Neural cell (in vitro differentiated cells): Measurements from ENCODE around the gene PCDHB6. TPM values are rescaled to one million over a fixed set of nuclear protein-coding genes. Genes with fewer than 3 reads are reported as not detected.
"Not testable (repeated sequence)": the region's sequence is repeated elsewhere in the genome, so short reads cannot be mapped to it uniquely, and the experiment has no call there.

Experiments used
- H2AFZ ChIP-seq: fragments of 200-600, 300-800 bp; sonication (generic), shearing (Covaris generic); 2 replicates; pipeline ENCODE4 v1.6.0; 2014; ENCODE audit warnings: low read depth, mild to moderate bottlenecking, antibody characterized with exemption, low read length, moderate library complexity
- H3F3A ChIP-seq: fragments of 200-600 bp; shearing (Covaris generic); 2 replicates; pipeline ENCODE4 v1.6.1; 2016; ENCODE audit warnings: mild to moderate bottlenecking, moderate library complexity, mixed read lengths, antibody characterized with exemption, low read length; ENCODE audit not compliant: insufficient read depth, poor library complexity, severe bottlenecking
- H3K27ac ChIP-seq: fragments of 200-600, 300-800 bp; sonication (generic), shearing (Covaris generic); 2 replicates; pipeline ENCODE4 v1.5.1; 2014; ENCODE audit warnings: mild to moderate bottlenecking, low read length, moderate library complexity
- H3K27me3 ChIP-seq: fragments of 300-800, 200-600 bp; sonication (generic), shearing (Covaris generic); 2 replicates; pipeline ENCODE4 v1.6.0; 2014; ENCODE audit warnings: mild to moderate bottlenecking, low read depth, low read length, moderate library complexity; ENCODE audit not compliant: insufficient read depth
- H3K36me3 ChIP-seq: fragments of 300-800, 200-600 bp; sonication (generic), shearing (Covaris generic); 2 replicates; pipeline ENCODE4 v1.5.1; 2014; ENCODE audit warnings: mild to moderate bottlenecking, antibody characterized with exemption, low read length, moderate library complexity; ENCODE audit not compliant: insufficient read depth
- H3K4me2 ChIP-seq: fragments of 300-800, 200-600 bp; sonication (generic), shearing (Covaris generic); 2 replicates; pipeline ENCODE4 v1.6.0; 2014; ENCODE audit warnings: mild to moderate bottlenecking, low read length
- H3K4me3 ChIP-seq: fragments of 300-800, 200-600 bp; sonication (generic), shearing (Covaris generic); 2 replicates; pipeline ENCODE4 v1.5.1; 2014; ENCODE audit warnings: mild to moderate bottlenecking, low read length, moderate library complexity
- H3K79me2 ChIP-seq: fragments of 200-600 bp; shearing (Covaris generic); replicated peaks from 2 replicates; pipeline ENCODE4 v1.6.0; 2014; ENCODE audit warnings: mild to moderate bottlenecking, low read length, moderate library complexity; ENCODE audit not compliant: insufficient read depth
- H3K9ac ChIP-seq: fragments of 300-800, 200-600 bp; sonication (generic), shearing (Covaris generic); 2 replicates; pipeline ENCODE4 v1.6.1; 2016; ENCODE audit warnings: mild to moderate bottlenecking, low read length, mixed read lengths
- H3K9me2 ChIP-seq: fragments of 200-600 bp; shearing (Covaris generic); 2 replicates; pipeline ENCODE4 v1.6.1; 2016; ENCODE audit warnings: mild to moderate bottlenecking, low read length, mixed read lengths; ENCODE audit not compliant: insufficient read depth
- H3K9me3 ChIP-seq: fragments of 200-600, 300-800 bp; sonication (generic), shearing (Covaris generic); 2 replicates; pipeline ENCODE4 v1.6.1; 2016; ENCODE audit warnings: mild to moderate bottlenecking, mixed run types, low read length, moderate library complexity, mixed read lengths
- H4K20me1 ChIP-seq: fragments of 200-600 bp; shearing (Covaris generic); 2 replicates; pipeline ENCODE4 v1.6.1; 2016; ENCODE audit warnings: mild to moderate bottlenecking, mixed run types; ENCODE audit not compliant: insufficient read depth
- CTCF ChIP-seq: fragments of 450-650 bp; IDR thresholded peaks from 2 replicates; pipeline ENCODE4 v1.5.1; 2014; ENCODE audit warnings: antibody characterized with exemption, mild to moderate bottlenecking, moderate library complexity; ENCODE audit not compliant: poor library complexity, severe bottlenecking
- EZH2 ChIP-seq: fragments of 200-600, 300-800 bp; shearing (Covaris generic), sonication (generic); IDR thresholded peaks from 2 replicates; pipeline ENCODE4 v1.6.1; 2014; ENCODE audit warnings: antibody characterized with exemption, low read length, borderline replicate concordance, mild to moderate bottlenecking; ENCODE audit not compliant: insufficient read depth, poor library complexity, severe bottlenecking
- POLR2AphosphoS5 ChIP-seq: IDR thresholded peaks from 2 replicates; pipeline ENCODE4 v1.6.1; 2012
- RAD21 ChIP-seq: fragments of 450-650 bp; conservative IDR thresholded peaks from 2 replicates; pipeline ENCODE4 v1.6.1; 2014; ENCODE audit warnings: antibody characterized with exemption, mild to moderate bottlenecking, moderate library complexity
- REST ChIP-seq: IDR thresholded peaks from 2 replicates; pipeline ENCODE4 v1.6.1; 2012; ENCODE audit warnings: borderline replicate concordance
- SMC3 ChIP-seq: fragments of 450-650 bp; conservative IDR thresholded peaks from 2 replicates; pipeline ENCODE4 v1.6.1; 2014; ENCODE audit warnings: antibody characterized with exemption, mild to moderate bottlenecking, moderate library complexity; ENCODE audit not compliant: poor library complexity
- polyA plus RNA-seq: library from polyadenylated mRNA; depleted of rRNA; stranded (reverse); fragments of >200 nt; gene quantifications from 2 replicates; pipeline ENCODE4 v1.2.3, GENCODE V29; 2014

PCDHB6 gene
- polyA plus RNA-seq, 1 donor from 2014 or later: 1.7 TPM

- H2AFZ ChIP-seq: no peak within 1 kb of the TSS
Measured at GRCh38 chr5:141199359-141200235, 49.7 kb downstream of the PCDHB6 start, which contains the start of gene PCDHB11. Gene PCDHB11 (plus strand): TSS chr5:141199627. CDS start chr5:141199775, 148 bp downstream.

GRCh38 chr5:141201126-141201525, 51.3 kb downstream of the PCDHB6 start:
- not testable (repeated sequence) for H3K4me3 ChIP-seq, H3F3A ChIP-seq, H3K79me2 ChIP-seq, H3K27me3 ChIP-seq, H2AFZ ChIP-seq, H3K9me2 ChIP-seq, H3K27ac ChIP-seq, H3K36me3 ChIP-seq, H4K20me1 ChIP-seq, H3K4me2 ChIP-seq, H3K9ac ChIP-seq
- H3K9me3 ChIP-seq: peaks cover 34% of the 10 kb centered on the region

More at GRCh38 chr5:141199359-141200235, 49.7 kb downstream of the PCDHB6 start, which contains the start of gene PCDHB11:
- H3K27me3 ChIP-seq: no peaks in the 10 kb centered on the region
- H3K4me2 ChIP-seq: no peak within 1 kb of the TSS
- TF ChIP-seq SMC3 (no peak), CTCF (peak; percentile 39), REST (no peak), POLR2AphosphoS5 (no peak), RAD21 (peak; percentile 46), EZH2 (no peak)
- no peaks in the 10 kb centered on the region for H4K20me1 ChIP-seq
- H3K27ac ChIP-seq: peak within 1 kb of the TSS; percentile 28
- H3K36me3 ChIP-seq: peaks cover 9% of the 10 kb centered on the region
- no peak within 1 kb of the TSS for H3K9ac ChIP-seq
- H3K9me2 ChIP-seq: no peaks in the 10 kb centered on the region
- peak within 1 kb of the TSS; percentile 46 for H3K4me3 ChIP-seq
- H3K79me2 ChIP-seq: peaks cover 10% of the 10 kb centered on the region
- no peaks in the 10 kb centered on the region for H3F3A ChIP-seq
- peaks cover 35% of the 10 kb centered on the region for H3K9me3 ChIP-seq

GRCh38 chr5:141201646-141202045, 51.8 kb downstream of the PCDHB6 start:
- H3K27me3 ChIP-seq, H3K9ac ChIP-seq, H3K79me2 ChIP-seq, H3K4me2 ChIP-seq, H3K9me2 ChIP-seq, H3K27ac ChIP-seq, H3F3A ChIP-seq, H4K20me1 ChIP-seq, H3K4me3 ChIP-seq, H2AFZ ChIP-seq, H3K36me3 ChIP-seq: not testable (repeated sequence)
- H3K9me3 ChIP-seq: peaks cover 29% of the 10 kb centered on the region

Other genes starting within 250 kb of the PCDHB6 start
- 2.4 and 3.3 TPM in 2 replicates for gene PCDHAC1, start 223.8 kb upstream of the PCDHB6 start, polyA plus RNA-seq
- 7.6 and 9.3 TPM in 2 replicates for gene PCDHAC2, start 183.6 kb upstream of the PCDHB6 start, polyA plus RNA-seq
- 0.10 TPM in 1 of 2 replicates, not detected in the other for gene PCDHB1, start 98.7 kb upstream of the PCDHB6 start, polyA plus RNA-seq
- 103 and 105 TPM in 2 replicates for gene PCDHB2, start 55.4 kb upstream of the PCDHB6 start, polyA plus RNA-seq
- gene PCDHB3, start 49.6 kb upstream of the PCDHB6 start, polyA plus RNA-seq: 3.9 and 4.9 TPM in 2 replicates
- 4.2 and 4.3 TPM in 2 replicates for gene PCDHB4, start 28.2 kb upstream of the PCDHB6 start, polyA plus RNA-seq
- 4.5 and 4.7 TPM in 2 replicates for gene PCDHB5, start 14.9 kb upstream of the PCDHB6 start, polyA plus RNA-seq
- gene PCDHB7, start 22.6 kb downstream of the PCDHB6 start, polyA plus RNA-seq: 0.99 and 2.1 TPM in 2 replicates
- gene PCDHB8, start 27.7 kb downstream of the PCDHB6 start, polyA plus RNA-seq: 0.76 and 0.81 TPM in 2 replicates
- 2.1 and 2.8 TPM in 2 replicates for gene PCDHB16, start 32.3 kb downstream of the PCDHB6 start, polyA plus RNA-seq
- 4.8 and 4.9 TPM in 2 replicates for gene PCDHB9, start 37.1 kb downstream of the PCDHB6 start, polyA plus RNA-seq
- gene PCDHB10, start 42.3 kb downstream of the PCDHB6 start, polyA plus RNA-seq: 8.7 and 9.6 TPM in 2 replicates
- 2.7 and 3.7 TPM in 2 replicates for gene PCDHB11, start 49.6 kb downstream of the PCDHB6 start, polyA plus RNA-seq
- 1.3 and 2.2 TPM in 2 replicates for gene PCDHB12, start 58.7 kb downstream of the PCDHB6 start, polyA plus RNA-seq
- gene PCDHB13, start 63.9 kb downstream of the PCDHB6 start, polyA plus RNA-seq: 1.0 and 1.6 TPM in 2 replicates
- gene PCDHB14, start 73.3 kb downstream of the PCDHB6 start, polyA plus RNA-seq: 12.6 and 18.3 TPM in 2 replicates
- gene PCDHB15, start 95.3 kb downstream of the PCDHB6 start, polyA plus RNA-seq: 11.2 and 13.7 TPM in 2 replicates
- not detected in 2 replicates for gene SLC25A2, start 154.0 kb downstream of the PCDHB6 start, polyA plus RNA-seq
- gene TAF7, start 170.7 kb downstream of the PCDHB6 start, polyA plus RNA-seq: 173 and 198 TPM in 2 replicates
- 0.19 and 0.50 TPM in 2 replicates for gene PCDHGA1, start 180.5 kb downstream of the PCDHB6 start, polyA plus RNA-seq
- gene PCDHGA2, start 188.7 kb downstream of the PCDHB6 start, polyA plus RNA-seq: 0.21 and 0.26 TPM in 2 replicates
- gene PCDHGA3, start 193.8 kb downstream of the PCDHB6 start, polyA plus RNA-seq: 0.10 and 0.26 TPM in 2 replicates
- 0.46 and 0.68 TPM in 2 replicates for gene PCDHGB1, start 200.0 kb downstream of the PCDHB6 start, polyA plus RNA-seq
- gene PCDHGA4, start 205.0 kb downstream of the PCDHB6 start, polyA plus RNA-seq: 0.38 TPM in 1 of 2 replicates, not detected in the other
- 0.30 and 0.43 TPM in 2 replicates for gene PCDHGB2, start 209.9 kb downstream of the PCDHB6 start, polyA plus RNA-seq
- 0.25 TPM in 1 of 2 replicates, not detected in the other for gene PCDHGA5, start 214.1 kb downstream of the PCDHB6 start, polyA plus RNA-seq
- gene PCDHGB3, start 220.2 kb downstream of the PCDHB6 start, polyA plus RNA-seq: not detected in 2 replicates
- 0.09 TPM in 1 of 2 replicates, not detected in the other for gene PCDHGA6, start 223.8 kb downstream of the PCDHB6 start, polyA plus RNA-seq
- gene PCDHGA7, start 232.7 kb downstream of the PCDHB6 start, polyA plus RNA-seq: not detected in 2 replicates
- gene PCDHGB4, start 237.6 kb downstream of the PCDHB6 start, polyA plus RNA-seq: 9.3 and 13.0 TPM in 2 replicates
- gene PCDHGA8, start 242.6 kb downstream of the PCDHB6 start, polyA plus RNA-seq: 0.19 and 0.38 TPM in 2 replicates
- gene PCDHGB5, start 247.9 kb downstream of the PCDHB6 start, polyA plus RNA-seq: 0.17 and 0.54 TPM in 2 replicates